ENCODE data around the gene TRABD2B.

TRABD2B gene

GRCh38 chr1:47866601-47867437, 130.4 kb downstream of the TRABD2B start:
- no peak for TF ChIP-seq FOXP2 (optimal IDR thresholded peaks at IDR 0.05; ENCODE audit: borderline replicate concordance, extremely low read depth, extremely low read length, insufficient read depth)
- TF ChIP-seq TAF1 (IDR thresholded peaks at IDR 0.05; ENCODE audit: borderline replicate concordance, insufficient read depth, low read length): no peak
- TF ChIP-seq SIN3A (IDR thresholded peaks at IDR 0.05; ENCODE audit: borderline replicate concordance, insufficient read depth, low read length): no peak
- no peak for TF ChIP-seq REST (IDR thresholded peaks at IDR 0.05; ENCODE audit: insufficient read depth in 1 of 2, low read depth in 2 of 2, low read length in 2 of 2)
- TF ChIP-seq POLR2AphosphoS5 (IDR thresholded peaks at IDR 0.05; ENCODE audit: low read depth, low read length): no peak

GRCh38 chr1:47865881-47866535, 131.2 kb downstream of the TRABD2B start:
- TF ChIP-seq POLR2AphosphoS5 (IDR thresholded peaks at IDR 0.05; ENCODE audit: low read depth, low read length): no peak
- no peak for TF ChIP-seq SIN3A (IDR thresholded peaks at IDR 0.05; ENCODE audit: borderline replicate concordance, insufficient read depth, low read length)
- no peak for TF ChIP-seq REST (IDR thresholded peaks at IDR 0.05; ENCODE audit: insufficient read depth in 1 of 2, low read depth in 2 of 2, low read length in 2 of 2)
- no peak for TF ChIP-seq TAF1 (IDR thresholded peaks at IDR 0.05; ENCODE audit: borderline replicate concordance, insufficient read depth, low read length)
- no peak for TF ChIP-seq FOXP2 (optimal IDR thresholded peaks at IDR 0.05; ENCODE audit: borderline replicate concordance, extremely low read depth, extremely low read length, insufficient read depth)

- TF ChIP-seq REST (IDR thresholded peaks at IDR 0.05; ENCODE audit: insufficient read depth in 1 of 2, low read depth in 2 of 2, low read length in 2 of 2): no peak
- TF ChIP-seq TAF1 (IDR thresholded peaks at IDR 0.05; ENCODE audit: borderline replicate concordance, insufficient read depth, low read length): no peak
- TF ChIP-seq POLR2AphosphoS5 (IDR thresholded peaks at IDR 0.05; ENCODE audit: low read depth, low read length): no peak
- TF ChIP-seq SIN3A (IDR thresholded peaks at IDR 0.05; ENCODE audit: borderline replicate concordance, insufficient read depth, low read length): no peak
- no peak for TF ChIP-seq FOXP2 (optimal IDR thresholded peaks at IDR 0.05; ENCODE audit: borderline replicate concordance, extremely low read depth, extremely low read length, insufficient read depth)
Measured at GRCh38 chr1:47859092-47859743, 138.0 kb downstream of the TRABD2B start.

GRCh38 chr1:47856996-47857395, 140.2 kb downstream of the TRABD2B start:
- TF ChIP-seq REST (IDR thresholded peaks at IDR 0.05; ENCODE audit: insufficient read depth in 1 of 2, low read depth in 2 of 2, low read length in 2 of 2) (no peak), POLR2AphosphoS5 (IDR thresholded peaks at IDR 0.05; ENCODE audit: low read depth, low read length) (no peak), SIN3A (IDR thresholded peaks at IDR 0.05; ENCODE audit: borderline replicate concordance, insufficient read depth, low read length) (no peak), FOXP2 (optimal IDR thresholded peaks at IDR 0.05; ENCODE audit: borderline replicate concordance, extremely low read depth, extremely low read length, insufficient read depth) (no peak), TAF1 (IDR thresholded peaks at IDR 0.05; ENCODE audit: borderline replicate concordance, insufficient read depth, low read length) (no peak)

Data from PFSK-1 (cell line).